NCI-H526 (cell line): ENCODE measurements around the gene MON2.
"Not testable (repeated sequence)": the region's sequence is repeated elsewhere in the genome, so short reads cannot be mapped to it uniquely, and the experiment has no call there.

ENCODE experiments used
- DNase-seq, 2 experiments: peaks; one replicate each; lab custom pipeline; 2025; lab: John Stamatoyannopoulos, UW

The MON2 gene

GRCh38 chr12:62481843-62482540, 15.4 kb downstream of the MON2 start:
- no peak for DNase-seq

- DNase-seq = no peak
Observed at GRCh38 chr12:62482769-62483168, 16.1 kb downstream of the MON2 start.

- no peak for DNase-seq
Observed at GRCh38 chr12:62484233-62484632, 17.6 kb downstream of the MON2 start.

- DNase-seq = no peak
Observed at GRCh38 chr12:62505786-62506185, 39.2 kb downstream of the MON2 start.

GRCh38 chr12:62512901-62513300, 46.3 kb downstream of the MON2 start:
- no peak for DNase-seq

- not testable (repeated sequence) for DNase-seq
Observed at GRCh38 chr12:62514080-62514479, 47.5 kb downstream of the MON2 start.

GRCh38 chr12:62516927-62517326, 50.3 kb downstream of the MON2 start:
- no peak for DNase-seq

- no peak for DNase-seq
Observed at GRCh38 chr12:62517887-62518286, 51.3 kb downstream of the MON2 start.

- no peak for DNase-seq
Observed at GRCh38 chr12:62519043-62519442, 52.4 kb downstream of the MON2 start.

- DNase-seq = no peak
Observed at GRCh38 chr12:62520361-62520760, 53.7 kb downstream of the MON2 start.

GRCh38 chr12:62522984-62523383, 56.4 kb downstream of the MON2 start:
- DNase-seq = no peak

GRCh38 chr12:62523619-62524018, 57.0 kb downstream of the MON2 start:
- DNase-seq = no peak

GRCh38 chr12:62525271-62525670, 58.6 kb downstream of the MON2 start:
- no peak for DNase-seq

- DNase-seq = no peak
Observed at GRCh38 chr12:62530596-62530995, 64.0 kb downstream of the MON2 start.

GRCh38 chr12:62532333-62532732, 65.7 kb downstream of the MON2 start:
- no peak for DNase-seq

GRCh38 chr12:62533087-62533754, 66.6 kb downstream of the MON2 start:
- no peak for DNase-seq

GRCh38 chr12:62533755-62534107, 67.1 kb downstream of the MON2 start:
- DNase-seq = no peak

- DNase-seq = no peak
Observed at GRCh38 chr12:62536546-62536945, 69.9 kb downstream of the MON2 start.

- no peak for DNase-seq
Observed at GRCh38 chr12:62537551-62537950, 70.9 kb downstream of the MON2 start.

GRCh38 chr12:62540354-62540753, 73.7 kb downstream of the MON2 start:
- DNase-seq = no peak

GRCh38 chr12:62542814-62543213, 76.2 kb downstream of the MON2 start:
- no peak for DNase-seq

GRCh38 chr12:62543324-62543723, 76.7 kb downstream of the MON2 start:
- DNase-seq = no peak

- DNase-seq = no peak
Observed at GRCh38 chr12:62543741-62544140, 77.1 kb downstream of the MON2 start.
